ENCODE measurements around the gene TBX21. TPM values are rescaled to one million over a fixed set of nuclear protein-coding genes. Genes with fewer than 3 reads are reported as not detected.
A peak's percentile ranks its signal among the peaks of the same experiment; 100 is the strongest.

The TBX21 gene
- total RNA-seq = under 1 TPM in 5 of 8 experiments, not detected in 3; 0.04 to 0.38 (median 0.14) TPM

- WGBS, 10 experiments = 0 to 4% methylated on average over 4 to 6 of the region's 73 CpGs; no CpG with 5 or more reads in 8 of the 10 experiments
- Histone ChIP-seq H3K27ac (no peak within 1 kb of the TSS), H3K4me1 (replicated peaks in 1 of 2) (peaks cover 0 to 3% of the 10 kb centered on the region in 2 donors), H3K4me3 (peak within 1 kb of the TSS; percentile 13 to 32 (median 14))
- in situ Hi-C loops (cut with MboI; ENCODE audit: low pct_unique_long_range_greater_than_20kb in 2 of 9, low sequenced_read_pairs in 9 of 9, unreplicated experiment in 9 of 9) = no loop called here
- peak; percentile 72 to 93 (median 90) for ATAC-seq (replicated peaks in 6 of 8)
Measured at GRCh38 chr17:47733047-47733673, at the start of gene TBX21. Gene TBX21 (plus strand): TSS chr17:47733236. CDS start chr17:47733455, 219 bp downstream.

- 71 to 100% (median 100%) methylated on average over 1 to 4 of the region's 4 CpGs; no CpG with 5 or more reads in 2 of the 10 experiments for WGBS, 10 experiments
Measured at GRCh38 chr17:47684025-47684424, 49.0 kb upstream of the TBX21 start.

GRCh38 chr17:47684535-47685193, 48.4 kb upstream of the TBX21 start:
- WGBS, 10 experiments = 59 to 100% (median 91%) methylated on average over 2 to 4 of the region's 4 CpGs; no CpG with 5 or more reads in 1 of the 10 experiments
- in situ Hi-C loops (cut with MboI; ENCODE audit: low pct_unique_long_range_greater_than_20kb in 2 of 9, low sequenced_read_pairs in 9 of 9, unreplicated experiment in 9 of 9) = no loop called here
- H3K4me3 ChIP-seq = no peak overlapping the region
- peak in 1 of 8 experiments; percentile 5 for ATAC-seq (replicated peaks in 6 of 8)
- no peaks in the 10 kb centered on the region for H3K4me1 ChIP-seq (replicated peaks in 1 of 2)
- H3K27ac ChIP-seq = no peak overlapping the region

More at GRCh38 chr17:47684025-47684424, 49.0 kb upstream of the TBX21 start:
- H3K27ac ChIP-seq = no peak overlapping the region
- no peak for ATAC-seq (replicated peaks in 6 of 8)
- H3K4me1 ChIP-seq (replicated peaks in 1 of 2) = no peaks in the 10 kb centered on the region
- H3K4me3 ChIP-seq = no peak overlapping the region
- in situ Hi-C loops (cut with MboI; ENCODE audit: low pct_unique_long_range_greater_than_20kb in 2 of 9, low sequenced_read_pairs in 9 of 9, unreplicated experiment in 9 of 9) = no loop called here

- in situ Hi-C loops (cut with MboI; ENCODE audit: low pct_unique_long_range_greater_than_20kb in 2 of 9, low sequenced_read_pairs in 9 of 9, unreplicated experiment in 9 of 9) = no loop called here
- Histone ChIP-seq H3K4me1 (replicated peaks in 1 of 2) (no peaks in the 10 kb centered on the region), H3K4me3 (no peak overlapping the region), H3K27ac (no peak overlapping the region)
- WGBS, 10 experiments = 55 to 100% (median 91%) methylated on average over 1 to 4 of the region's 4 CpGs; no CpG with 5 or more reads in 2 of the 10 experiments
- ATAC-seq (replicated peaks in 6 of 8) = peak in 2 of 8 experiments; percentile 19 to 32
Measured at GRCh38 chr17:47685556-47686275, 47.3 kb upstream of the TBX21 start.

- no peak for ATAC-seq (replicated peaks in 6 of 8)
- 80 to 100% (median 100%) methylated on average over 1 of the region's 1 CpG; no CpG with 5 or more reads in 5 of the 10 experiments for WGBS, 10 experiments
- no peak overlapping the region for H3K27ac ChIP-seq
- H3K4me3 ChIP-seq = no peak overlapping the region
- in situ Hi-C loops (cut with MboI; ENCODE audit: low pct_unique_long_range_greater_than_20kb in 2 of 9, low sequenced_read_pairs in 9 of 9, unreplicated experiment in 9 of 9) = no loop called here
- no peaks in the 10 kb centered on the region for H3K4me1 ChIP-seq (replicated peaks in 1 of 2)
Measured at GRCh38 chr17:47686276-47686635, 46.8 kb upstream of the TBX21 start.

- in situ Hi-C loops (cut with MboI; ENCODE audit: low pct_unique_long_range_greater_than_20kb in 2 of 9, low sequenced_read_pairs in 9 of 9, unreplicated experiment in 9 of 9) = no loop called here
- Histone ChIP-seq H3K4me3 (no peak overlapping the region), H3K4me1 (replicated peaks in 1 of 2) (no peaks in the 10 kb centered on the region), H3K27ac (no peak overlapping the region)
- 69 to 98% (median 90%) methylated on average over 2 to 7 of the region's 7 CpGs; no CpG with 5 or more reads in 1 of the 10 experiments for WGBS, 10 experiments
- no peak for ATAC-seq (replicated peaks in 6 of 8)
Measured at GRCh38 chr17:47686664-47687327, 46.2 kb upstream of the TBX21 start.

GRCh38 chr17:47687328-47687690, 45.7 kb upstream of the TBX21 start:
- ATAC-seq (replicated peaks in 6 of 8) = no peak
- H3K4me1 ChIP-seq (replicated peaks in 1 of 2) = no peaks in the 10 kb centered on the region
- in situ Hi-C loops (cut with MboI; ENCODE audit: low pct_unique_long_range_greater_than_20kb in 2 of 9, low sequenced_read_pairs in 9 of 9, unreplicated experiment in 9 of 9) = no loop called here
- no peak overlapping the region for H3K27ac ChIP-seq
- no peak overlapping the region for H3K4me3 ChIP-seq

GRCh38 chr17:47687748-47688147, 45.3 kb upstream of the TBX21 start:
- 40 to 100% (median 73%) methylated on average over 1 of the region's 1 CpG; no CpG with 5 or more reads in 4 of the 10 experiments for WGBS, 10 experiments
- ATAC-seq (replicated peaks in 6 of 8) = peak in 6 of 8 experiments; percentile 11 to 64 (median 27)
- no peaks in the 10 kb centered on the region for H3K4me1 ChIP-seq (replicated peaks in 1 of 2)
- no peak overlapping the region for H3K27ac ChIP-seq
- in situ Hi-C loops (cut with MboI; ENCODE audit: low pct_unique_long_range_greater_than_20kb in 2 of 9, low sequenced_read_pairs in 9 of 9, unreplicated experiment in 9 of 9) = no loop called here
- no peak overlapping the region for H3K4me3 ChIP-seq

- Histone ChIP-seq H3K4me1 (replicated peaks in 1 of 2) (peaks cover 4 to 6% of the 10 kb centered on the region in 2 donors), H3K4me3 (no peak overlapping the region), H3K27ac (no peak overlapping the region)
- in situ Hi-C loops (cut with MboI; ENCODE audit: low pct_unique_long_range_greater_than_20kb in 2 of 9, low sequenced_read_pairs in 9 of 9, unreplicated experiment in 9 of 9) = no loop called here
- WGBS, 10 experiments = 37 to 100% (median 83%) methylated on average over 1 to 3 of the region's 3 CpGs; no CpG with 5 or more reads in 5 of the 10 experiments
- no peak for ATAC-seq (replicated peaks in 6 of 8)
Measured at GRCh38 chr17:47690121-47690520, 42.9 kb upstream of the TBX21 start.

GRCh38 chr17:47692137-47692894, 40.7 kb upstream of the TBX21 start:
- no peak overlapping the region for H3K27ac ChIP-seq
- no peak for ATAC-seq (replicated peaks in 6 of 8)
- H3K4me3 ChIP-seq = no peak overlapping the region
- 38 to 83% (median 67%) methylated on average over 1 to 2 of the region's 2 CpGs; no CpG with 5 or more reads in 5 of the 10 experiments for WGBS, 10 experiments
- in situ Hi-C loops (cut with MboI; ENCODE audit: low pct_unique_long_range_greater_than_20kb in 2 of 9, low sequenced_read_pairs in 9 of 9, unreplicated experiment in 9 of 9) = no loop called here
- peaks cover 4 to 15% of the 10 kb centered on the region in 2 donors for H3K4me1 ChIP-seq (replicated peaks in 1 of 2)

- 0 to 100% (median 18%) methylated on average over 1 to 8 of the region's 10 CpGs; no CpG with 5 or more reads in 3 of the 10 experiments for WGBS, 10 experiments
- no peak for ATAC-seq (replicated peaks in 6 of 8)
- H3K4me1 ChIP-seq (replicated peaks in 1 of 2) = peaks cover 4 to 15% of the 10 kb centered on the region in 2 donors
- H3K27ac ChIP-seq = peak overlapping the region; percentile 81 to 90
- H3K4me3 ChIP-seq = peak overlapping the region; percentile 61 to 90 (median 83)
- in situ Hi-C loops (cut with MboI; ENCODE audit: low pct_unique_long_range_greater_than_20kb in 2 of 9, low sequenced_read_pairs in 9 of 9, unreplicated experiment in 9 of 9) = no loop called here
Measured at GRCh38 chr17:47692895-47693730, 39.9 kb upstream of the TBX21 start.

All from motor neuron (in vitro differentiated cells).